ENCODE data around the gene ATE1.

ATE1 gene

GRCh38 chr10:121935702-121936101 lies 7.9 kb upstream of the ATE1 start:
- TF ChIP-seq EP300 (IDR thresholded peaks at IDR 0.05; ENCODE audit: borderline replicate concordance) (no peak), MAX (IDR thresholded peaks at IDR 0.05) (no peak), REST (IDR thresholded peaks at IDR 0.05; ENCODE audit: low read depth) (no peak), TAF1 (IDR thresholded peaks at IDR 0.05; ENCODE audit: low read depth) (no peak), RAD21 (IDR thresholded peaks at IDR 0.05; ENCODE audit: low read depth) (no peak), NFIC (IDR thresholded peaks at IDR 0.05) (no peak), FOXM1 (IDR thresholded peaks at IDR 0.05; ENCODE audit: borderline replicate concordance, low read depth) (no peak), CREB1 (IDR thresholded peaks at IDR 0.05; ENCODE audit: low read depth) (no peak), CEBPB (IDR thresholded peaks at IDR 0.05) (no peak), EGR1 (IDR thresholded peaks at IDR 0.05) (no peak), YY1 (IDR thresholded peaks at IDR 0.05; ENCODE audit: low read depth) (no peak)

GRCh38 chr10:121928528-121928884 lies 675 bp upstream of the ATE1 start:
- TF ChIP-seq TCF12 (IDR thresholded peaks at IDR 0.05; ENCODE audit: low read depth) = 0 out of 2 replicates have a peak, but pooled peaks have one; percentile 1
- TF ChIP-seq CREB1 (IDR thresholded peaks at IDR 0.05; ENCODE audit: low read depth) = no peak

GRCh38 chr10:121927318-121927840 lies 452 bp downstream of the ATE1 start:
- peak; percentile 98 for TF ChIP-seq ZBTB7A (IDR thresholded peaks at IDR 0.05; ENCODE audit: low read depth)
- TF ChIP-seq NFIC (IDR thresholded peaks at IDR 0.05) = no peak

- TF ChIP-seq RAD21 (IDR thresholded peaks at IDR 0.05; ENCODE audit: low read depth) = no peak
- no peak for TF ChIP-seq TCF12 (IDR thresholded peaks at IDR 0.05; ENCODE audit: low read depth)
- no peak for TF ChIP-seq CREB1 (IDR thresholded peaks at IDR 0.05; ENCODE audit: low read depth)
- TF ChIP-seq TAF1 (IDR thresholded peaks at IDR 0.05; ENCODE audit: low read depth) = no peak
- TF ChIP-seq CEBPB (IDR thresholded peaks at IDR 0.05) = peak; percentile 31; the same call in 1 of the 2 replicates
- TF ChIP-seq FOXM1 (IDR thresholded peaks at IDR 0.05; ENCODE audit: borderline replicate concordance, low read depth) = no peak
These were observed 1.0 kb downstream of the ATE1 start for GRCh38 chr10:121926671-121927317.

GRCh38 chr10:121926157-121926556 lies 1.7 kb downstream of the ATE1 start:
- TF ChIP-seq TEAD4 (IDR thresholded peaks at IDR 0.05) = no peak
- no peak for TF ChIP-seq USF1 (IDR thresholded peaks at IDR 0.05)
- no peak for TF ChIP-seq FOXM1 (IDR thresholded peaks at IDR 0.05; ENCODE audit: borderline replicate concordance, low read depth)
- no peak for TF ChIP-seq ZBTB7A (IDR thresholded peaks at IDR 0.05; ENCODE audit: low read depth)
- no peak for TF ChIP-seq REST (IDR thresholded peaks at IDR 0.05; ENCODE audit: low read depth)
- TF ChIP-seq CREB1 (IDR thresholded peaks at IDR 0.05; ENCODE audit: low read depth) = no peak
- no peak for TF ChIP-seq CEBPB (IDR thresholded peaks at IDR 0.05)
- TF ChIP-seq YY1 (IDR thresholded peaks at IDR 0.05; ENCODE audit: low read depth) = no peak
- no peak for TF ChIP-seq MAX (IDR thresholded peaks at IDR 0.05)

GRCh38 chr10:121921238-121921931 lies 6.4 kb downstream of the ATE1 start:
- TF ChIP-seq TCF12 (IDR thresholded peaks at IDR 0.05; ENCODE audit: low read depth) (no peak), RAD21 (IDR thresholded peaks at IDR 0.05; ENCODE audit: low read depth) (no peak), ZBTB7A (IDR thresholded peaks at IDR 0.05; ENCODE audit: low read depth) (no peak), TAF1 (IDR thresholded peaks at IDR 0.05; ENCODE audit: low read depth) (no peak), YY1 (IDR thresholded peaks at IDR 0.05; ENCODE audit: low read depth) (no peak), FOXM1 (IDR thresholded peaks at IDR 0.05; ENCODE audit: borderline replicate concordance, low read depth) (no peak), MAX (IDR thresholded peaks at IDR 0.05) (no peak), TEAD4 (IDR thresholded peaks at IDR 0.05) (no peak), CEBPB (IDR thresholded peaks at IDR 0.05) (no peak), CREB1 (IDR thresholded peaks at IDR 0.05; ENCODE audit: low read depth) (no peak), NFIC (IDR thresholded peaks at IDR 0.05) (no peak), USF1 (IDR thresholded peaks at IDR 0.05) (no peak), EP300 (IDR thresholded peaks at IDR 0.05; ENCODE audit: borderline replicate concordance) (no peak), REST (IDR thresholded peaks at IDR 0.05; ENCODE audit: low read depth) (no peak), EGR1 (IDR thresholded peaks at IDR 0.05) (no peak)

Data from Ishikawa (cell line).